ENCODE results near the gene CASP8AP2. TPM values are rescaled to one million over a fixed set of nuclear protein-coding genes. Genes with fewer than 3 reads are reported as not detected.

Gene CASP8AP2
- total RNA-seq, 1 experiment from 2014 or later: 11.5 TPM

DNA sequence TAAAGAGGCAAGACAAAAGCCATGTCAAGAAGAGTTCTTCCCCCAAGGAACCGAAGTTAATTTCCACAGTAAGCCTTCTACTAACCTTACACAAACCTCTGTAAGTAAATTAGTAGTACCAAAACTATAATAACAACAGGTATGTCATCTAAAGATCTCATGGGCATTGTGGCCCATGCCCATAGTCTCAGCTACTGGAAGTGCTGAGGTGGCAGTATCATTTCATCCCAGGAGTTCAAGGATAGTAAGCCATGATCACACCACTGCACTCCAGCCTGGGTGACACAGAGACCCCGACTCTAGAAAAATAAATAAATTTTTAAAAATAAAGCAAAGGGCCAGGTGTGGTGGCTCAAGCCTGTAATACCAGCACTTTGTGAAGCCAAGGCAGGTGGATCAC is 39.3 kb upstream of the CASP8AP2 start:
- ChIA-PET POLR2A (no interaction called here), CTCF (interaction anchor here (0.6 to 0.7 kb wide), 3 partner anchors 9 to 94 kb away, joined by 3 to 5 read pairs (median 3); no protein-coding TSS in a partner anchor)
- intact Hi-C loops (cut with micrococcal nuclease): no loop called here
- H3K27ac Mint-ChIP-seq (ENCODE audit: low read depth, unreplicated experiment): no peak overlapping the region
- no TSS peak for BruUV-seq (replicated peaks)
- H3K36me3 Mint-ChIP-seq (ENCODE audit: insufficient read depth, unreplicated experiment): peaks cover 80% of the 10 kb centered on the region
- no peak for DNase-seq (ENCODE audit: unreplicated experiment)
- no peaks in the 10 kb centered on the region for H3K9me3 Mint-ChIP-seq (ENCODE audit: unreplicated experiment)
- no peaks in the 10 kb centered on the region for H3K27me3 Mint-ChIP-seq (ENCODE audit: insufficient read depth, unreplicated experiment)
- TF ChIP-seq, protein P1, sequence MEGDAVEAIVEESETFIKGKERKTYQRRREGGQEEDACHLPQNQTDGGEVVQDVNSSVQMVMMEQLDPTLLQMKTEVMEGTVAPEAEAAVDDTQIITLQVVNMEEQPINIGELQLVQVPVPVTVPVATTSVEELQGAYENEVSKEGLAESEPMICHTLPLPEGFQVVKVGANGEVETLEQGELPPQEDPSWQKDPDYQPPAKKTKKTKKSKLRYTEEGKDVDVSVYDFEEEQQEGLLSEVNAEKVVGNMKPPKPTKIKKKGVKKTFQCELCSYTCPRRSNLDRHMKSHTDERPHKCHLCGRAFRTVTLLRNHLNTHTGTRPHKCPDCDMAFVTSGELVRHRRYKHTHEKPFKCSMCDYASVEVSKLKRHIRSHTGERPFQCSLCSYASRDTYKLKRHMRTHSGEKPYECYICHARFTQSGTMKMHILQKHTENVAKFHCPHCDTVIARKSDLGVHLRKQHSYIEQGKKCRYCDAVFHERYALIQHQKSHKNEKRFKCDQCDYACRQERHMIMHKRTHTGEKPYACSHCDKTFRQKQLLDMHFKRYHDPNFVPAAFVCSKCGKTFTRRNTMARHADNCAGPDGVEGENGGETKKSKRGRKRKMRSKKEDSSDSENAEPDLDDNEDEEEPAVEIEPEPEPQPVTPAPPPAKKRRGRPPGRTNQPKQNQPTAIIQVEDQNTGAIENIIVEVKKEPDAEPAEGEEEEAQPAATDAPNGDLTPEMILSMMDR (IDR thresholded peaks at IDR 0.05; ENCODE audit: unreplicated experiment): no peak
- H3K4me3 Mint-ChIP-seq (ENCODE audit: unreplicated experiment): no peak overlapping the region
- H3K4me1 Mint-ChIP-seq (ENCODE audit: insufficient read depth, unreplicated experiment): no peaks in the 10 kb centered on the region

DNA sequence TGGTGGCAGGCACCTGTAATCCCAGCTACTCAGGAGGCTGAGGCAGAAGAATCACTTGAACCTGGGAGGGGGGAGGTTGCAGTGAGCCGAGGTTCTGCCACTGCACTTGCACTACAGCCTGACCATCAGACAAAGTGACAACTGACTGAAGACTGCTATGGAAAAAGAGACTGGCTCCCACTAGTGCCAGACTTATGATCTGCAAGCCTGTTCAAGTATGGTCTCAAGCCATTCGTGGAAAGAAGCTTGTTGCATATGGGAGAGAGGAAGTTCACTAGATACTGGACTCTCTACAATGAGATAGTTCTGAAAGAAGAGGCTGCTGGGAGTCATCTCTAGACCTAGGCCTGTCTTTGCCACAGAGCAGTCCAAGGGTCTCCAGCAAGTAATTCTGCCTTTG is 36.8 kb upstream of the CASP8AP2 start:
- BruUV-seq (replicated peaks): no TSS peak

DNA sequence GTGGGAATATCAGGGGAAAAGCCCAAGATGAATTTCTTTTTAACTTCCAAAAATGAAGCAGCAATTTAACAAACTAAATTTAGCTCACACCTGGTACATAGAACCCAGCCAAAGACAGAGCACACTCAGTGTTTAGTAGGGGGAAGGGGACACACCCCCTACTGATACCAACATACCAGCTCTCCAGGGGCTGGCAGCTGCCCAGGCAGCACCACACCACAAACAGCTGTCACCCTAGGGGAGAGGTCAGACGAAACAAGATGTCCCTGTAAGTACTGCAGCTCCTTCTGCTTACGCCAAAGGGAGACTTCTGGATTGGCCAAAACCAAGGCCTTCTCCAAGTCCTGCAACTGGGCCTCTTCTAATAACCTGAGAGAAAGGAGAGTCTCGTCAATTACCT is 36.1 kb upstream of the CASP8AP2 start:
- Mint-ChIP-seq H3K27ac (ENCODE audit: low read depth, unreplicated experiment) (peak overlapping the region; percentile 27), H3K4me3 (ENCODE audit: unreplicated experiment) (no peak overlapping the region), H3K4me1 (ENCODE audit: insufficient read depth, unreplicated experiment) (no peaks in the 10 kb centered on the region), H3K27me3 (ENCODE audit: insufficient read depth, unreplicated experiment) (no peaks in the 10 kb centered on the region), H3K36me3 (ENCODE audit: insufficient read depth, unreplicated experiment) (peaks cover 73% of the 10 kb centered on the region), H3K9me3 (ENCODE audit: unreplicated experiment) (no peaks in the 10 kb centered on the region)
- BruUV-seq (replicated peaks): no TSS peak
- no peak for DNase-seq (ENCODE audit: unreplicated experiment)
- CTCF ChIA-PET: interaction anchor here (1.0 to 1.2 kb wide), 3 partner anchors 12 to 16 kb away, joined by 3 read pairs; no protein-coding TSS in a partner anchor
- intact Hi-C loops (cut with micrococcal nuclease): no loop called here
- TF ChIP-seq, protein P1 (IDR thresholded peaks at IDR 0.05; ENCODE audit: unreplicated experiment): no peak
- POLR2A ChIA-PET: interaction anchor here (1.1 to 1.3 kb wide), 2 partner anchors 17 to 26 kb away, joined by 3 read pairs; partner anchors contain the start of gene MDN1

More for the DNA sequence above, 36.8 kb upstream of the CASP8AP2 start:
- no peak overlapping the region for H3K4me3 Mint-ChIP-seq (ENCODE audit: unreplicated experiment)
- ChIA-PET POLR2A (interaction anchor here (1.1 to 1.3 kb wide), 2 partner anchors 17 to 27 kb away, joined by 3 read pairs; partner anchors contain the start of gene MDN1), CTCF (interaction anchor here (0.9 to 1.0 kb wide), 4 partner anchors 13 to 95 kb away, joined by 3 to 4 read pairs (median 3); no protein-coding TSS in a partner anchor)
- H3K27me3 Mint-ChIP-seq (ENCODE audit: insufficient read depth, unreplicated experiment): no peaks in the 10 kb centered on the region
- intact Hi-C loops (cut with micrococcal nuclease): no loop called here
- H3K4me1 Mint-ChIP-seq (ENCODE audit: insufficient read depth, unreplicated experiment): no peaks in the 10 kb centered on the region
- DNase-seq (ENCODE audit: unreplicated experiment): peak; percentile 41
- no peak overlapping the region for H3K27ac Mint-ChIP-seq (ENCODE audit: low read depth, unreplicated experiment)
- no peaks in the 10 kb centered on the region for H3K9me3 Mint-ChIP-seq (ENCODE audit: unreplicated experiment)
- peaks cover 75% of the 10 kb centered on the region for H3K36me3 Mint-ChIP-seq (ENCODE audit: insufficient read depth, unreplicated experiment)
- TF ChIP-seq, protein P1 (IDR thresholded peaks at IDR 0.05; ENCODE audit: unreplicated experiment): peak; percentile 35

DNA sequence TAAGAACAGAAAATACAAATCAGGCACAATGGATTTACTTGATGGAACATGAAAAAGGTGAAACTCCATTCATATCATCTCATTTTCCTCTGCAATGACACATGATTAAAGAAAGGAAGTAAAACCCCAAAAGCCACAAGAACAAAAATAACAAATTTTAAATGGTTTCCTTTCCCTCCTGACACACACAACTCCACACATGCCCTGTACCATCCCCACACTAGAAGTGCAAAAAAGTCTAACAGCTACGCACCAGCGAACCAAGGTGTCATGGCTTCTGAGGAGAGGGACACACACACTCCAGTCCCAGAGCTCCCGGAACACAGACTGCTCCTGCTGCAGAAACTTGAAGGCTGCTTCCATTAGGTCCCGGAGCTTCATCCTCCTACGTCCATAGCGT is 35.4 kb upstream of the CASP8AP2 start:
- ChIA-PET CTCF (interaction anchor here (0.6 to 1.2 kb wide), 2 partner anchors 15 to 1342 kb away, joined by 3 read pairs; no protein-coding TSS in a partner anchor), POLR2A (no interaction called here)
- TF ChIP-seq, protein P1 (IDR thresholded peaks at IDR 0.05; ENCODE audit: unreplicated experiment): no peak
- BruUV-seq (replicated peaks): no TSS peak
- intact Hi-C loops (cut with micrococcal nuclease): no loop called here
- Mint-ChIP-seq H3K27ac (ENCODE audit: low read depth, unreplicated experiment) (no peak overlapping the region), H3K4me3 (ENCODE audit: unreplicated experiment) (no peak overlapping the region), H3K9me3 (ENCODE audit: unreplicated experiment) (no peaks in the 10 kb centered on the region), H3K27me3 (ENCODE audit: insufficient read depth, unreplicated experiment) (no peaks in the 10 kb centered on the region), H3K4me1 (ENCODE audit: insufficient read depth, unreplicated experiment) (no peaks in the 10 kb centered on the region), H3K36me3 (ENCODE audit: insufficient read depth, unreplicated experiment) (peaks cover 69% of the 10 kb centered on the region)
- no peak for DNase-seq (ENCODE audit: unreplicated experiment)
